Astrocyte (in vitro differentiated cells and primary cell): ENCODE results near the gene DUSP5. TPM values are rescaled to one million over a fixed set of nuclear protein-coding genes. Genes with fewer than 3 reads are reported as not detected.

Source experiments
- DNase-seq: peaks from one replicate; pipeline ENCODE4 v3.0.0-alpha.2; 2010; ENCODE audit warnings: low read depth
- FAIRE-seq: peaks from 2 replicates; lab custom pipeline; 2011; peaks lifted over from hg19 to GRCh38; lab: Jason Lieb, UNC
- H2AFZ ChIP-seq: 2 replicates; pipeline ENCODE4 v1.6.0; 2012; ENCODE audit warnings: low read depth, low read length, inconsistent platforms
- H3K27ac ChIP-seq: 2 replicates; pipeline ENCODE4 v1.5.1; 2011; ENCODE audit warnings: low read depth, low read length, inconsistent platforms
- H3K27me3 ChIP-seq: 2 replicates; pipeline ENCODE4 v1.6.0; 2011; ENCODE audit warnings: low read length, inconsistent platforms; ENCODE audit not compliant: insufficient read depth
- H3K36me3 ChIP-seq: 2 replicates; pipeline ENCODE4 v1.5.1; 2011; ENCODE audit warnings: low read length, inconsistent platforms; ENCODE audit not compliant: insufficient read depth
- H3K4me1 ChIP-seq: 2 replicates; pipeline ENCODE4 v1.5.1; 2011; ENCODE audit warnings: low read length, inconsistent platforms; ENCODE audit not compliant: insufficient read depth
- H3K4me2 ChIP-seq: 2 replicates; pipeline ENCODE4 v1.6.0; 2012; ENCODE audit warnings: low read length, inconsistent platforms
- H3K4me3 ChIP-seq: 2 replicates; pipeline ENCODE4 v1.5.1; 2011; ENCODE audit warnings: low read depth, mild to moderate bottlenecking, low read length, inconsistent platforms; ENCODE audit not compliant: insufficient read depth
- H3K79me2 ChIP-seq: 2 replicates; pipeline ENCODE4 v1.6.0; 2012; ENCODE audit warnings: mild to moderate bottlenecking, low read length, inconsistent platforms; ENCODE audit not compliant: insufficient read depth
- H3K9ac ChIP-seq: 2 replicates; pipeline ENCODE4 v1.6.0; 2012; ENCODE audit warnings: mild to moderate bottlenecking, low read length, inconsistent platforms
- H3K9me3 ChIP-seq: 2 replicates; pipeline ENCODE4 v1.5.1; 2012; ENCODE audit warnings: low read depth, mild to moderate bottlenecking, low read length, inconsistent platforms; ENCODE audit not compliant: insufficient read depth
- H4K20me1 ChIP-seq: 2 replicates; pipeline ENCODE4 v1.6.0; 2012; ENCODE audit warnings: low read length, inconsistent platforms; ENCODE audit not compliant: insufficient read depth
- H3K27ac Mint-ChIP-seq: one replicate; pipeline ENCODE4 v1.8.0; 2021; ENCODE audit warnings: mild to moderate bottlenecking, mixed read lengths; ENCODE audit not compliant: unreplicated experiment
- H3K27me3 Mint-ChIP-seq: one replicate; pipeline ENCODE4 v1.8.0; 2021; ENCODE audit warnings: low read depth, mixed read lengths; ENCODE audit not compliant: unreplicated experiment
- H3K36me3 Mint-ChIP-seq: one replicate; pipeline ENCODE4 v1.8.0; 2021; ENCODE audit warnings: low read depth, mixed read lengths; ENCODE audit not compliant: unreplicated experiment
- H3K4me1 Mint-ChIP-seq: one replicate; pipeline ENCODE4 v1.8.0; 2021; ENCODE audit warnings: low read depth, mixed read lengths; ENCODE audit not compliant: unreplicated experiment
- H3K4me3 Mint-ChIP-seq: one replicate; pipeline ENCODE4 v1.8.0; 2021; ENCODE audit warnings: mild to moderate bottlenecking, moderate library complexity, mixed read lengths; ENCODE audit not compliant: unreplicated experiment
- H3K9me3 Mint-ChIP-seq: one replicate; pipeline ENCODE4 v1.8.0; 2021; ENCODE audit warnings: mild to moderate bottlenecking, mixed read lengths; ENCODE audit not compliant: unreplicated experiment
- EZH2 ChIP-seq: IDR thresholded peaks from 2 replicates; pipeline ENCODE4 v1.6.1; 2012; ENCODE audit warnings: mild to moderate bottlenecking, low read length, inconsistent platforms; ENCODE audit not compliant: insufficient read depth
- total RNA-seq: library from RNA; stranded (reverse); gene quantifications from 2 replicates; pipeline ENCODE4 v1.2.1, GENCODE V29; 2021
- TF ChIP-seq, protein P1 (sequence below): IDR thresholded peaks from 2 replicates; pipeline ENCODE4 v1.5.1; 2011; ENCODE audit warnings: low read depth, mild to moderate bottlenecking, inconsistent platforms, low read length, moderate library complexity; ENCODE audit not compliant: insufficient read depth

Gene DUSP5
- total RNA-seq, 1 donor from 2014 or later = 36.4 TPM

DNA sequence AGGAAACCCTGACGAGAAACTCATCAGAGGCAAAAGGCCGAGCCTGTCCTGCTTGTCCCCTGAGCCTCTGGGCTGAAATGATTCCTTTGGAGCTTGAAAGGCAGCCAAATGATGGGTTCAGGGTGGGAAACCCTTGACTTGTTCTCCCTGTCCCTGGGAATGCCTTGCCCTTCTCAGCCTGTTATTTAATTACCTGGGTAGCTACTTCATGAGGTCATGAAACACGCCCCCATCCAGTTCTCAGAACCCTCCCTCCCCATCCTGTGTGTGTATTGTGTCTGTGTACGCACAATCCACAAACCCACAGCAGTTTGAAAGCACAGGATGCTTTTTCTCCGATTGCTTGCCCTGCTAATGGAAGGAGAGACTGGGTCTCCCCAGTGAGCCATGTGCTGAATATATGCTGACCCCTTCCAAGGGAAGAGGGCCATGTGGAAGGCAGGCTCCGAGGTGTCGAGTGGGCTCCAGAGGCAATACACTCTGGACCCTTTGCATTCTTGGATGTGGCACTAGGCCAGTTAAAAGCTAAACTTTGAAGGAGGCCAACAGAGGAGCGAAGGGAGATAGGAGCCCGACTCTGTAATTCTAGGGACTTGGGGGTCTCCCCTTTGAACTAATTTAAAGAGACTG lies 10.6 kb downstream of the DUSP5 start:
- no peak for TF ChIP-seq EZH2
- TF ChIP-seq, protein P1, sequence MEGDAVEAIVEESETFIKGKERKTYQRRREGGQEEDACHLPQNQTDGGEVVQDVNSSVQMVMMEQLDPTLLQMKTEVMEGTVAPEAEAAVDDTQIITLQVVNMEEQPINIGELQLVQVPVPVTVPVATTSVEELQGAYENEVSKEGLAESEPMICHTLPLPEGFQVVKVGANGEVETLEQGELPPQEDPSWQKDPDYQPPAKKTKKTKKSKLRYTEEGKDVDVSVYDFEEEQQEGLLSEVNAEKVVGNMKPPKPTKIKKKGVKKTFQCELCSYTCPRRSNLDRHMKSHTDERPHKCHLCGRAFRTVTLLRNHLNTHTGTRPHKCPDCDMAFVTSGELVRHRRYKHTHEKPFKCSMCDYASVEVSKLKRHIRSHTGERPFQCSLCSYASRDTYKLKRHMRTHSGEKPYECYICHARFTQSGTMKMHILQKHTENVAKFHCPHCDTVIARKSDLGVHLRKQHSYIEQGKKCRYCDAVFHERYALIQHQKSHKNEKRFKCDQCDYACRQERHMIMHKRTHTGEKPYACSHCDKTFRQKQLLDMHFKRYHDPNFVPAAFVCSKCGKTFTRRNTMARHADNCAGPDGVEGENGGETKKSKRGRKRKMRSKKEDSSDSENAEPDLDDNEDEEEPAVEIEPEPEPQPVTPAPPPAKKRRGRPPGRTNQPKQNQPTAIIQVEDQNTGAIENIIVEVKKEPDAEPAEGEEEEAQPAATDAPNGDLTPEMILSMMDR = no peak
- FAIRE-seq (no peak), DNase-seq (no peak)
- Histone ChIP-seq H3K79me2 (peaks cover 95% of the 10 kb centered on the region), H3K9me3 (no peaks in the 10 kb centered on the region), H3K4me1 (peaks cover 40% of the 10 kb centered on the region), H3K9ac (no peak overlapping the region), H3K27ac (no peak overlapping the region), H2AFZ (no peak overlapping the region), H3K4me3 (no peak overlapping the region), H4K20me1 (peaks cover 82% of the 10 kb centered on the region), H3K27me3 (no peaks in the 10 kb centered on the region), H3K36me3 (peaks cover 61% of the 10 kb centered on the region), H3K4me2 (no peak overlapping the region)
- H3K4me1 Mint-ChIP-seq = peaks cover 42% of the 10 kb centered on the region
- H3K36me3 Mint-ChIP-seq = peaks cover 61% of the 10 kb centered on the region
- peaks cover 2% of the 10 kb centered on the region for H3K9me3 Mint-ChIP-seq
- no peak overlapping the region for H3K4me3 Mint-ChIP-seq
- no peaks in the 10 kb centered on the region for H3K27me3 Mint-ChIP-seq
- H3K27ac Mint-ChIP-seq = no peak overlapping the region

DNA sequence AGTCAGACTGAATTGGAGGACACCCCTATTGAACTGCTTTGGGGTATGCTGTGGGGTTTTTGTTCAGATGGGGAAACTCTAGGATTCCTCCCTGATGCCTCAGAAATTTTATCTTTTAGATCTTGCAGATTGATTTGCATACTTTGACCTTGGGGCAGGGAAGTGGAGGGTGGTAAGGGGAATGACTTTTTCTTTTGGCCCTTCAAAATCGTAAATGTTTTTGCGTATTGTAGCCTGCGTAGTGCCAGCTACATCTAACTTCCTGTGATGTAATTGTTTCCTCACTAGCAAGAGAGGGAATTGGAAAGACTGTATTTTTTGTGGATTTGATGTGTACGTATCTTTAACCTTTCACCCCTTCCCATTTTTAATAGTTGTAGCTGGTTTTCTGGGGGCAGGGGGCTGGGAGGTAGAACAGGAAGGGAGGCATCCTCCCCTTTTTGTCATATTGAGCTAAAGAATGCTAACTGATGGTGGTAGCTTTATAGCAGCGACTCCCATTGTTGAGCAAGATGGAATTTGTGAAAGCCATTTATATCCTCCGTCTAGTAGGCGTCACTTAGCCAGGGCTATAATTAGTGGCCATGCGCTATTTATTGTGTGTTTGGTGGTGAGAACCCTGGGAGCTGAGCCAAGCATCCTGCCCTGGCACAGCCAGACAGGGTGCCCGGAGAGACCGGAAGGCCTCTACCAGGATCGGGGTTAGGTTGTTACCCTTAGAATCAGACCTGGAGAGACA lies 11.3 kb downstream of the DUSP5 start:
- Mint-ChIP-seq H3K27ac (no peak overlapping the region), H3K4me1 (peaks cover 39% of the 10 kb centered on the region), H3K36me3 (peaks cover 62% of the 10 kb centered on the region), H3K9me3 (peaks cover 4% of the 10 kb centered on the region), H3K27me3 (no peaks in the 10 kb centered on the region), H3K4me3 (no peak overlapping the region)
- Histone ChIP-seq H3K27me3 (no peaks in the 10 kb centered on the region), H3K79me2 (peaks cover 88% of the 10 kb centered on the region), H3K4me1 (peaks cover 34% of the 10 kb centered on the region), H3K4me3 (no peak overlapping the region), H3K36me3 (peaks cover 61% of the 10 kb centered on the region), H3K4me2 (no peak overlapping the region), H4K20me1 (peaks cover 76% of the 10 kb centered on the region), H2AFZ (no peak overlapping the region), H3K9ac (no peak overlapping the region), H3K27ac (no peak overlapping the region), H3K9me3 (no peaks in the 10 kb centered on the region)
- FAIRE-seq (no peak), DNase-seq (no peak)
- TF ChIP-seq, protein P1 = no peak
- no peak for TF ChIP-seq EZH2

DNA sequence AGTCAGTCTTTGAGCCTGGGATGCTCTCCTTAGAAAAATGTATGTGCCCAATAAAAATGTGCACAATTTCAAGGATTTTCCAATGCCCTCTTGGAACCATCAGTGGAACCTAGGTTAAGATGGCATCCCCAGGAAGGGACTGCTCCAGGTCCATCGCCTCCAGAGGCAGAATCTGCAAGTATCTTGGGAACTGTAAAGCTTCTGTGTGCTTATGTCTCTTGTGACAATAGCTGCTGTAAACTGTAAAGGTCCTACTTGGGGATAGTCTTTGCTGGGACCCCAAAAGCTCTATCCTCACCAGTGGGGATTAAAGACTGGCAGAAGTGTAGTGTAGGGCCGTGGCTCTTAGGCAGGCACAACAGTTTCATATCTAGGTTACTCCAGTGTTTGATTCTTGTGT lies 11.9 kb downstream of the DUSP5 start:
- H3K27ac ChIP-seq = no peak overlapping the region
- no peak overlapping the region for H3K4me3 Mint-ChIP-seq
- peaks cover 63% of the 10 kb centered on the region for H3K36me3 Mint-ChIP-seq
- DNase-seq = no peak
- H3K9me3 ChIP-seq = no peaks in the 10 kb centered on the region
- no peak overlapping the region for H3K27ac Mint-ChIP-seq
- no peaks in the 10 kb centered on the region for H3K27me3 Mint-ChIP-seq
- H3K4me2 ChIP-seq = no peak overlapping the region
- H3K4me1 Mint-ChIP-seq = peaks cover 34% of the 10 kb centered on the region
- H3K4me3 ChIP-seq = no peak overlapping the region
- peaks cover 4% of the 10 kb centered on the region for H3K9me3 Mint-ChIP-seq
- no peak overlapping the region for H2AFZ ChIP-seq
- H3K27me3 ChIP-seq = no peaks in the 10 kb centered on the region
- H4K20me1 ChIP-seq = peaks cover 70% of the 10 kb centered on the region
- no peak for FAIRE-seq
- H3K4me1 ChIP-seq = peaks cover 28% of the 10 kb centered on the region
- no peak overlapping the region for H3K9ac ChIP-seq
- peaks cover 61% of the 10 kb centered on the region for H3K36me3 ChIP-seq
- peaks cover 83% of the 10 kb centered on the region for H3K79me2 ChIP-seq
- TF ChIP-seq EZH2 = no peak
- TF ChIP-seq, protein P1 = no peak
